Activated CD4-positive, alpha-beta T cell treated with anti-CD3 and anti-CD28 coated beads for 24 hours (primary cell): ENCODE measurements around the gene PDE4B.

Source experiments
- DNase-seq, 2 donors: peaks; one replicate each; pipeline ENCODE4 v3.0.0-alpha.2; 2020; ENCODE audit warnings: low read depth in 2 of 2

The PDE4B gene

DNA sequence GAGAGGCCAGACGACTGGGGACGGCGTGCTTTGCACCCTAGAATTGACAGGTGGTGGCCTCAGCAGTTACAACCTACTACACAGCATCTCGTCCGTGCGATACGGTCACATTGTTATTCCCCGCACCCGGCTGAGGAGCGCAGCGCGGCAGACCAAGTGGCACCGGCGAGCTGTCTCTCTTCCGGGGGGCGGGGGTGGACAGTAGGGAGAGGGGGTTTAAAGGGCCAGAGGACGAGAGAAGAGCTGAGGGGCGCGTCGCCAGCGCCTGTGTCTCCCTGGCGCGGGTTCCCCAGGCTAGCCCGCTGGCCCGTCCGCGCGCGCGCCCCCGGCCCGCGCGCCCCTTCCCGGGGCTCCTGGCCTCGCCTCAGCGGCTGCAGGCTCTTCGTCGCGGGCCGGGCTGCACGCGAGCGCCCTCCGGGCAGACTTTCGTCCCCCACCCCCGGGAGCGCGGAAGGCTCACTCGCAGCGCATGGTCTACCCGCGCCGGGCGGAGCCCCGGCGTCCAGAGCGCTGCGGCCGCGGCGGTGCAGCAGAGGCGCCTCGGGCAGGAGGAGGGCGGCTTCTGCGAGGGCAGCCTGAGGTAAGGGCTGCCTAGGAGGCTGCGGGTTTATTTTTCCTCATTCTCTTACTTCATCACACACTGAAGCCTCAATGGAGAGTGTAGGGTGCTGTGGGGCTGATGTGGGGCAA, at the start of gene PDE4B:
PDE4B (plus strand) TSS at position 227 of the 690 bp plus-strand sequence.
- no peak for DNase-seq

GRCh38 chr1:65744731-65745130, 48.0 kb upstream of the PDE4B start:
- no peak for DNase-seq

DNA sequence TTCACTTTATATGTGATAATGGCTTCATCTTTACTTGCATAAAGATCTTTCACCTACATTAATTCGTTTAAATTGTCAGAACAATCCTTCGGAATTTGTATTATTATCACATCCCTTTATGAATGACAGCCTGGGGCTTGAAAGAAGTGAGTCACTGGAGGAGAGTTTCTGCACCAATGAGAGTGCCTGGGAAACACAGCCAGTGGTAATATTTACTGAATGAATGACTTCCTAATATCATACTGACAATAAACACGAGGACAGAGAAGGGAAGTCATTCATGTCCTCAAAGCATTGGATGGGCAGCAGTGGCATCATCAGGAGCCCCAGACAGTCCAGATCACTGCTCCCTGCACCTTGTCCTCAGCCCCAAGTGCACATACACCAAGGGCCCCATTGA, 40.7 kb upstream of the PDE4B start:
- DNase-seq = no peak

DNA sequence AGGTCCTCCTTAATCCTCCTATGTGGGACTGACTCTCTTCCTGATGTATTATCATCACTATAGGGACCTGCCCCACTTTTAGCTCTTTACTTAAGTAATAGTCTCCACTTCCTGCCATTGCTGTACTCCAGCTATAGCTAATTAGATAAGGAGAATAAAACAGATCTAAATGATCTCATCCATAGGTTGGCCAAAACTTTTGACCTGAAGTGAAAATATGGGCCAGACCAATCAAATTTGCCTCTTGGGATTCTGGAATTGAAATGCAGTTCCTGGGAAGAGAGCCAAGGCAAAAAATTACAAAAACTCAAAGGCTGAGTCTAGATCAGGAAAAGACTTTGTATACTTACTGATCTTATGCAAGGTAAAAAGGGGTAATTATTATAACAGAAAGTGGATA, 36.1 kb upstream of the PDE4B start:
- DNase-seq = no peak

- DNase-seq = no peak
Measured at GRCh38 chr1:65757531-65757930, 35.2 kb upstream of the PDE4B start.

GRCh38 chr1:65758128-65758527, 34.6 kb upstream of the PDE4B start:
- DNase-seq = no peak

DNA sequence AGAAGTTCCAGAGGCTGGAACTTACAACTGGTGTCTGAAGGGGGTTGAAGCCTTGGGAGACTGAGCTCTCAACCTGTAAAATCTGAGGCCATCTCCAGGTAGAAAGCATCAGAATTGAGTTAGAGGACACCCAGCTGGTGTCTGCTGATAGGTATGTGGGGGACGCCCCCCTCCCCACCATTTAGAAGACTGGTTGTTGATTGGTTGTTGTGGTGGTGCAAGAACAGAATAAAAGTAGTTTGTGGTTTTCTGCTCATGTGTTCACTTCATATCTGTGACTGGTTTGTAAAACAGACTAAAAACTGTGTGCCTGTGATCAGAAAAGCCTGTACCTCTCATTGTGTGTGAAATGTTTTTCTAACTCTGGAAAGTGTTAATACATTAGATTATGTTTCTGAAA, 33.2 kb upstream of the PDE4B start:
- no peak for DNase-seq

DNA sequence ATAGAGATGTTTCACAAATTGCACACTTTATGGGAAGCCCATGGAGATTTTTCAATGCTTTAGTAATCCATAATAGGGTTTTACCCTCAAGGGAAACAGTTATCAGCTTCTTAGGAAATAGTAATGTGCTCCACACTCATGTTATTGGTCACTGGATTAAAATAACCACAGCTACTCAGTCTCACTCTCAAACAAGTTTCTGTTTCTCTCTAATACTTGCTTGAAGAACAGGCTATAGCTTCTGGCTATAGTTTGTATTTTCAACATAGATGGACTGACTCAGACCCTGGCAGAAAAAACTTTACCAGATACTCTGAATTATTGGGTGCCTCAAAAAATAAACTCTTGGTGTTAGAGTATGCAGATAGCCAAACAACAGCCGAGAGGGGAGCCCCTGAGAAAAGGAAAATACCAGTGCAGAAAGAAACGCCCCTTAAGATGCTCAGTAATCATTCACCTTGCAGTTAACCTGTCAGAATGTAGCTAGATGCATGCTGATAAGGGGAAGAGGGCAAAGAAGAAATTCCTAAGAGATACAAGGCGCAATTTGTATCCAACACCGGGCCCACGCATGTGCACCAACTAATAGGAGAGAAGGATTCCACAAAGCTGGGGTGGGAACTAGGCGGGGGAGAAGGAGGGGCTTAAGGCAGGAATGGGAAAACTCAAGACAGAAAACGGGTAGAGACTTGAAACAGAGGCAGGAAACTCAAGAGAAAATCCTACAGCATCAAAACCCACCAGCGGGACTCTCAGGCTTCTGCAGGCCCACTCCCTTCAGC, 30.4 kb upstream of the PDE4B start:
- DNase-seq = no peak

DNA sequence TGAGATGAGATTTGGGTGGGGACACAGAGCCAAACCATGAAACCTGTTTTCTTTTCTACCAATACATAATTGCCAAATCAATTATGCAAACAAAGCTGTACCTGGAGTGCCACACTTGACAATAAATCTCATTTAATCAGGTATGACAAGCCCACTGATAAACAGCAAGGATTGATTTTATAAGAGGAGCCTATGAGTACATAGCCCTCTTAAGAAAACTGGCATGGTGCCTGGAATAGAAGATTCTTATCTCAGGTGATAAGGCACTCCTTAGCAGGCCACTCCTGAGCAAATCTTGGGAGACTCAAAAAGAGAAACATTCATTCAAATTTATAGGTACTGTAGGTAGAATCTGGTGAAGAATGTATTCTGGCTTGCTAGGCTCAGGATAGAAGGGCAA, 28.6 kb upstream of the PDE4B start:
- no peak for DNase-seq

- no peak for DNase-seq
Measured at GRCh38 chr1:65765631-65766030, 27.1 kb upstream of the PDE4B start.

- no peak for DNase-seq
Measured at GRCh38 chr1:65769636-65770035, 23.1 kb upstream of the PDE4B start.

DNA sequence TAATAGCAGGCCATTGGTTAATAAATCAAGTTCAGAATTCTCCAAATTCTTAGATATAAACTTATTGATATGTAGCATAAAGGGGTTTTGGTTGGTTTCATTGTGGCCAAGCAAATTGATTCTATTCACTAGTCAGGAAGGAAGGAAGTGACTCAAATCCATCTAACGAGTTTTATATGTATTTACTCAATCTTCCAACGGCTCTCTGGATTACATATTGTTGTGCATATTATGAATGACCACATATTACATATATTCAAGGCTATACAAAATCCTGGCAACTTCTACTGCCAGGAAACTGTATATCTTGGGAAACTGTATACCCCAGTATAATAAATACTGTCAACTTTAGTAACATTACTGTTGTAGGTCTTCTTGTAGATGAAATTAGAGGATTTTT, 20.1 kb upstream of the PDE4B start:
- no peak for DNase-seq

- DNase-seq = no peak
Measured at GRCh38 chr1:65773391-65774123, 19.1 kb upstream of the PDE4B start.

DNA sequence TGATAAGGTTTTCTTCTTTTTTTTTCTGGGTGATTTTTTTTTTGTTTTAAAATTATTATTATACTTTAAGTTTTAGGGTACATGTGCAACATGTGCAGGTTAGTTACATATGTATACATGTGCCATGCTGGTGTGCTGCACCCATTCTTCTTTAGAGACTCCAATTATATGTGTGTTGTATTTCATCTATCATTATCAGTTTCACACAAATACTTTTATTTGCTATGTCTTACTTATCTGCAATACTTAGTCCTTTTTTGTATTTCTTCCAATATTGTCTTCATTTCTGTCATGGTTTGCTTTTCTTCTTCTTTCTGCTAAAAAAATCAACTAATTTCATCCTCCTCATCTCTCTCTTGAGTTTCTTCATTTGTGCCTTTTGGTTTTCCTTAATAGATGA, 3.9 kb upstream of the PDE4B start:
- DNase-seq = no peak

DNA sequence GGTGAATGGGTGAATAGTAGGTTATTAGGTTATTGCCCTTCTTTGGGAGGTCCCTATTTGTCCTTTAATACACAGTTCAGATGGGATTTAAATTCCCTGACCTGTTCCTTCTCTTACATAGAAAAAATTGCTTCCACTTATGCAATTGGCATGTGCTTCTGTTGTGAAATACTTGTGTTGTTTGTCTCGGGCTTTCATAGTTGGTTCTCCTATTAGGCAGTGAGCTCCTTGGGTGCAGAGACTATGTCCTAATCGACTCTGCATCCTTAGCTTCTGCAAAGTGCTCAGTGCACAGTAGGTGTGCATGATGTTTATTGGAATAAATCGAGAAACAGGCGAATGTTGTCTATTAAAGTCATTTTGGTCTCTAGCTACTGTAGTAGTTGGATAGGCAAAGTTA, 1.3 kb upstream of the PDE4B start:
- DNase-seq = no peak

- no peak for DNase-seq
Measured at GRCh38 chr1:65791801-65792668, 660 bp upstream of the PDE4B start.

DNA sequence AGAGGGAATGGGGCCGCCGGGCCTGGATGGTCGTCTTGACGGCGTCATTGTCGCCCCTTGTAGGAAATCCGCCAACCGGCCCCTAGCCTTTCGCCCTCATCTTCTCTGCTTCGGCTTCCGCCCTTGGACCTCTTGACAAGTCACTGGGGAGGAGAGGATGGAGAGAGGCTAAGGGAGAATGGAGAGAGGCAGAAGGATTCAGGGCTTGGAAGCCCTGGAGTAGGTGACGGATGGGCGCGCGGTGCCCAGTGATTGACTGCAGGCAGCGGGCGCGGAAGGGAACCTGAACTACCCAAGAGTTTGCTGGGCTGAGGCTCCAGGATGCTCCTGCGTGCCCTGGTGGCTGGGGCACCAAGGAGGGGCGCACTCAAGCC, 651 bp downstream of the PDE4B start:
- DNase-seq = no peak

GRCh38 chr1:65795311-65795710, 2.6 kb downstream of the PDE4B start:
- no peak for DNase-seq

DNA sequence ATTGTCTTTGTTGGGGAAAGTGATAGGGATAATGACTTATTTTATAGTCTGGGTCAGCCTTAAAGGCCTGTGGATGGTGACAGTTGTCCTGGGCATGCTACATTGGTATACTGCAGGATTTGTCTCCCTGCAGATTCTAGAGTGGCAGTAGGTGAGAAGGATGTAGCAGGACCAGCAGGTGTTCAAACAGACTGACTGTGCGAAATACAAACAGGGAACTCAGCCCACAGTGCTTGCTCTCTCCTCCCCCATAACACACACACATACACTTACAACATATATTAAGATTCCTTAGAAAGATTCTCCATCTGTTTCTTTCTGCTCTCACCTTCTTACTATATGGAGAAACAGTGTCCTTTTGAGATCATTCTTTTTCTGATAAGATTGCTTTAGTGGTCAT, 6.9 kb downstream of the PDE4B start:
- DNase-seq = no peak

DNA sequence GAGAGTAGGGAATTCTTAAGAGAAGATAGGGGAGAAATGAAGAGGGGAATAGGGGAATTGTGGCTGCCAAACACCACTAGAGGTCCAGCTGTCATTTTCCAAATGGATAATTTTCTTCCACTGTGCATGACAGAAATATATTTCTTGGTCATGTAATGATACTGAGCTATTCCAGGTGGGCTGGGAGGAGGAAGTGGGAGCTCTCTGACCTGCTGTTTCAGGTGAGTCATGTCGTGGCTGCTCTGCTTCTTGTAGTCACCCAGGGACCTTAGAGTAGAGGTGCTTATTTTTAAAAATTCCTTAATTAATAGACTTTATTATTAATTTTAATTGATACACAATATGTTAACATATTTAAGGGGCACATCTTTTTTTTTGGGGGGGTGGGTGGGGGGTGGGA, 11.9 kb downstream of the PDE4B start:
- no peak for DNase-seq

DNA sequence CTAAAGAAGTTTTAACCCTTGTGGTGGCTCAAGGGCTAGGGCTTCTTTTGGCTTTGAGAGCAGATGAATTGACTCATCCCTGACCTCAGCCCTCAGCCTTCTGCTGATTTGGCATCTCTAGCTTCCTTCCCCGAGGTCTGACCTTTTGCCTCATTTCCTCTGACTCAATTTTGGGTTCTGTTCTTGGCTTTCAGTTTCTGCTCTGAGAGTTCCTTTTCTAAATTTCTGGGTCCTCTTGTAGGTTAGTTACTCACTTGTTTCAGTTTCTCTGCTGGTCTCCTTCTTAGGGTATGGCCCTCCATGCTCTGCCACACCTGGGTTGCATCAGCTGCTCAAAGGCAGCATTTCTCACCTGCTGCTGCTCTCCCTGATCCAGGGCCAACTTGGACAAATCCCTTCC, 19.4 kb downstream of the PDE4B start:
- DNase-seq = peak; percentile 35 to 38

GRCh38 chr1:65813956-65814355, 21.3 kb downstream of the PDE4B start:
- no peak for DNase-seq
